ENCODE measurements around the gene LPCAT4. TPM values are rescaled to one million over a fixed set of nuclear protein-coding genes. Genes with fewer than 3 reads are reported as not detected.

LPCAT4 gene
- total and polyA plus RNA-seq, 9 of the 15 experiments (the other 6 are each of a cell fraction or from before 2014, with no cell fraction given): 7.3 to 34.3 (median 14.4) TPM

DNA sequence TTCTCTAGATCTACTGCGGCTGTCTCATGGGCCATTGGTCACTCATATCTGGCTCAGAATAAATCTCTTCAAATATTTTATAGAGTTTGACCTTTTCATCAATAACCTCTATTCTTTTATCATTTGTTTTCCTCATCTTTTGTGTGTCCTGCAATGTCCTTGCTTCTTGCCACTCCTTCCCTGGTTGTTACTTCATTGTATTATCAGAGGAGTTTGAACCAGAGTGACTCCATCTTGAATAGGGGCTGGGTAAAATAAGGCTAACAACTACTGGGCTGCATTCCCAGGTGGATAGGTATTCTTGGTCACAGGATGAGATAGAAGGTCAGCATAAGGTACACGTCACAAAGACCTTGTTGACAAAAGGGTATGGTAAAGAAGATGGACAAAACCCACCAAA, 9.9 kb upstream of the LPCAT4 start (continued):
- TF ChIP-seq VEZF1 (CRISPR knock-in tag; IDR thresholded peaks at IDR 0.05) (no peak), ZC3H11A (IDR thresholded peaks at IDR 0.05; ENCODE audit: low read depth, low read length) (no peak), NR3C1 (CRISPR knock-in tag; IDR thresholded peaks at IDR 0.05) (no peak), ZBTB1 (CRISPR knock-in tag; IDR thresholded peaks at IDR 0.05; ENCODE audit: borderline replicate concordance, low read depth) (no peak), DDX20 (tag; IDR thresholded peaks at IDR 0.05; ENCODE audit: low read depth) (peak; percentile 67), POLR3G (IDR thresholded peaks at IDR 0.05; ENCODE audit: extremely low read depth, insufficient read length, insufficient replicate concordance) (no peak), ZNF175 (CRISPR knock-in tag; IDR thresholded peaks at IDR 0.05; ENCODE audit: low read depth) (peak; percentile 51; the same call in 1 of the 2 replicates), JUNB (CRISPR knock-in tag; conservative IDR thresholded peaks at IDR 0.05) (no peak), ZNF785 (CRISPR knock-in tag; IDR thresholded peaks at IDR 0.05) (no peak), POU5F1 (IDR thresholded peaks at IDR 0.05; ENCODE audit: borderline replicate concordance, low read depth, low read length, partially characterized antibody) (no peak), ZNF12 (CRISPR knock-in tag; IDR thresholded peaks at IDR 0.05) (no peak), CREB3L1 (IDR thresholded peaks at IDR 0.05; ENCODE audit: borderline replicate concordance, low read depth) (no peak), FOXJ3 (CRISPR knock-in tag; IDR thresholded peaks at IDR 0.05) (no peak), ZNF431 (CRISPR knock-in tag; IDR thresholded peaks at IDR 0.05) (no peak), MECOM (CRISPR knock-in tag; IDR thresholded peaks at IDR 0.05) (no peak), MITF (IDR thresholded peaks at IDR 0.05) (no peak), ZNF740 (CRISPR knock-in tag; IDR thresholded peaks at IDR 0.05) (no peak), ZNF740 (tag; IDR thresholded peaks at IDR 0.05) (peak in 1 of 2 experiments; percentile 62; a peak in 1 of 4 replicates), ETV6 (IDR thresholded peaks at IDR 0.05; ENCODE audit: borderline replicate concordance in 1 of 2, low read depth in 2 of 2, low read length in 1 of 2) (no peak), ETV6 (CRISPR knock-in tag; IDR thresholded peaks at IDR 0.05; ENCODE audit: borderline replicate concordance) (no peak), ZNF644 (tag; IDR thresholded peaks at IDR 0.05; ENCODE audit: low read depth) (0 out of 2 replicates have a peak, but pooled peaks have one; percentile 27)
- TF ChIP-seq, protein P1, sequence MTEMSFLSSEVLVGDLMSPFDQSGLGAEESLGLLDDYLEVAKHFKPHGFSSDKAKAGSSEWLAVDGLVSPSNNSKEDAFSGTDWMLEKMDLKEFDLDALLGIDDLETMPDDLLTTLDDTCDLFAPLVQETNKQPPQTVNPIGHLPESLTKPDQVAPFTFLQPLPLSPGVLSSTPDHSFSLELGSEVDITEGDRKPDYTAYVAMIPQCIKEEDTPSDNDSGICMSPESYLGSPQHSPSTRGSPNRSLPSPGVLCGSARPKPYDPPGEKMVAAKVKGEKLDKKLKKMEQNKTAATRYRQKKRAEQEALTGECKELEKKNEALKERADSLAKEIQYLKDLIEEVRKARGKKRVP (CRISPR knock-in tag; IDR thresholded peaks at IDR 0.05): no peak
- TF ChIP-seq, protein P2, sequence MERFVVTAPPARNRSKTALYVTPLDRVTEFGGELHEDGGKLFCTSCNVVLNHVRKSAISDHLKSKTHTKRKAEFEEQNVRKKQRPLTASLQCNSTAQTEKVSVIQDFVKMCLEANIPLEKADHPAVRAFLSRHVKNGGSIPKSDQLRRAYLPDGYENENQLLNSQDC (CRISPR knock-in tag; IDR thresholded peaks at IDR 0.05): no peak

All from K562 (cell line).